CD14-positive monocyte (primary cell): ENCODE data around the gene SFRP5. TPM values are rescaled to one million over a fixed set of nuclear protein-coding genes. Genes with fewer than 3 reads are reported as not detected.

Experiments used
- DNase-seq, 3 donors: peaks; one replicate each; pipeline ENCODE4 v3.0.0-alpha.2; 2011 to 2022
- H2AFZ ChIP-seq: 2 replicates; pipeline ENCODE4 v1.6.0; 2012; ENCODE audit warnings: mild to moderate bottlenecking, low read depth, low read length, inconsistent platforms; ENCODE audit not compliant: insufficient read depth, poor library complexity, severe bottlenecking
- H3K27ac ChIP-seq, 2 donors: 1 replicate in 1 of 2; 2 replicates in 1 of 2; pipeline ENCODE4 v1.5.1; 2012 to 2013; ENCODE audit warnings: low read length in 2 of 2, control low read depth in 1 of 2, inconsistent platforms in 1 of 2, low read depth in 1 of 2, mild to moderate bottlenecking in 1 of 2
- H3K27me3 ChIP-seq, 2 donors: one replicate each; pipeline versions ENCODE4 v1.6.0 to v1.6.1; 2011 to 2013; ENCODE audit warnings: low read length in 2 of 2; ENCODE audit not compliant: control insufficient read depth in 2 of 2, insufficient read depth in 2 of 2
- H3K36me3 ChIP-seq, 2 donors: replicated peaks in 1 of 2; 1 replicate in 1 of 2; 2 replicates in 1 of 2; pipeline versions ENCODE4 v1.5.1 to v1.6.1; 2012 to 2013; ENCODE audit warnings: low read length in 2 of 2, control low read depth in 1 of 2, inconsistent platforms in 1 of 2, mild to moderate bottlenecking in 1 of 2; ENCODE audit not compliant: insufficient read depth in 2 of 2, control insufficient read depth in 1 of 2
- H3K4me1 ChIP-seq, 2 donors: 1 replicate in 1 of 2; 2 replicates in 1 of 2; pipeline versions ENCODE4 v1.5.1 to v1.6.1; 2012 to 2013; ENCODE audit warnings: low read length in 2 of 2, control low read depth in 1 of 2, inconsistent platforms in 1 of 2, mild to moderate bottlenecking in 1 of 2, moderate library complexity in 1 of 2; ENCODE audit not compliant: insufficient read depth in 2 of 2, control insufficient read depth in 1 of 2
- H3K4me2 ChIP-seq: replicated peaks from 2 replicates; pipeline ENCODE3; 2012; ENCODE audit warnings: low read length, moderate library complexity, mild to moderate bottlenecking; ENCODE audit not compliant: poor library complexity, severe bottlenecking; ENCODE audit errors: extremely low read depth
- H3K4me3 ChIP-seq, 3 experiments: fragments of 200-600 bp in 1 of 3; sonication (generic) in 1 of 3; replicated peaks in 1 of 3; 1 replicate in 2 of 3; 2 replicates in 1 of 3; pipeline ENCODE4 v1.5.1; 2011 to 2013; ENCODE audit warnings: low read length in 3 of 3, mild to moderate bottlenecking in 3 of 3, control low read depth in 2 of 3, low read depth in 2 of 3, inconsistent platforms in 1 of 3, moderate library complexity in 1 of 3
- H3K79me2 ChIP-seq: 2 replicates; pipeline ENCODE4 v1.6.0; 2012; ENCODE audit warnings: mild to moderate bottlenecking, control low read depth, inconsistent platforms, low read length, moderate library complexity; ENCODE audit not compliant: insufficient read depth
- H3K9ac ChIP-seq: 2 replicates; pipeline ENCODE4 v1.6.0; 2017; ENCODE audit warnings: low read length, mild to moderate bottlenecking; ENCODE audit not compliant: insufficient read depth, poor library complexity, severe bottlenecking
- H3K9me3 ChIP-seq, 2 donors: replicated peaks in 1 of 2; 1 replicate in 1 of 2; 2 replicates in 1 of 2; pipeline versions ENCODE4 v1.5.1 to v1.6.1; 2012 to 2013; ENCODE audit warnings: low read length in 2 of 2, control low read depth in 1 of 2; ENCODE audit not compliant: control insufficient read depth in 1 of 2, insufficient read depth in 1 of 2
- H4K20me1 ChIP-seq: 2 replicates; pipeline ENCODE4 v1.6.0; 2012; ENCODE audit warnings: mild to moderate bottlenecking, low read length, control low read depth, moderate library complexity; ENCODE audit not compliant: insufficient read depth
- H3K27ac Mint-ChIP-seq, 7 donors: one replicate each; pipeline ENCODE4 v1.8.0; 2020; ENCODE audit warnings: mild to moderate bottlenecking in 7 of 7, mixed read lengths in 7 of 7, moderate library complexity in 6 of 7, inconsistent platforms in 2 of 7
- H3K27me3 Mint-ChIP-seq, 3 donors: one replicate each; pipeline ENCODE4 v1.8.0; 2021 to 2022; ENCODE audit warnings: low read depth in 3 of 3, mild to moderate bottlenecking in 3 of 3, mixed read lengths in 3 of 3, moderate library complexity in 3 of 3, inconsistent platforms in 1 of 3
- H3K36me3 Mint-ChIP-seq, 2 donors: one replicate each; pipeline ENCODE4 v1.8.0; 2020; ENCODE audit warnings: mixed read lengths in 2 of 2, inconsistent platforms in 1 of 2, mild to moderate bottlenecking in 1 of 2
- H3K4me1 Mint-ChIP-seq: one replicate; pipeline ENCODE4 v1.8.0; 2020; ENCODE audit warnings: mild to moderate bottlenecking, mixed read lengths
- H3K4me3 Mint-ChIP-seq, 2 donors: one replicate each; pipeline ENCODE4 v1.8.0; 2020; ENCODE audit warnings: mild to moderate bottlenecking in 2 of 2, mixed read lengths in 2 of 2, moderate library complexity in 1 of 2
- H3K9me3 Mint-ChIP-seq, 7 donors: one replicate each; pipeline ENCODE4 v1.8.0; 2020 to 2022; ENCODE audit warnings: mixed read lengths in 7 of 7, mild to moderate bottlenecking in 6 of 7, moderate library complexity in 6 of 7, inconsistent platforms in 2 of 7
- WGBS: methylation state at CpG from one replicate; pipeline ENCODE4 v1.1.5; 2013; ENCODE audit warnings: missing lambda C conversion rate; ENCODE audit not compliant: insufficient coverage; 5-methylcytosine and 5-hydroxymethylcytosine counted together
- intact Hi-C, 2 donors: fragments of 100-400 bp; cut with micrococcal nuclease; formaldehyde crosslinking; loops; one replicate each; pipeline versions ENCODE4 v1.15.0 to v1.15.1; 2023
- polyA plus RNA-seq, 3 donors: library from polyadenylated mRNA; depleted of rRNA in 1 of 3; unstranded in 2 of 3; stranded (reverse) in 1 of 3; fragments of 300-500 nt in 2 of 3; fragments of >200 nt in 1 of 3; fragmentation: Illumina TruSeq in 2 of 3; gene quantifications; 1 replicate in 2 of 3; 2 replicates in 1 of 3; pipeline ENCODE4 v1.2.3, GENCODE V29; 2012 to 2021
- TF ChIP-seq, protein P1 (sequence below): fragments of 200-600 bp; IDR thresholded peaks from one replicate; pipeline ENCODE4 v1.8.0; 2022; ENCODE audit warnings: antibody characterized with exemption, mild to moderate bottlenecking

SFRP5 gene
- polyA plus RNA-seq, 3 donors, result not detected

DNA sequence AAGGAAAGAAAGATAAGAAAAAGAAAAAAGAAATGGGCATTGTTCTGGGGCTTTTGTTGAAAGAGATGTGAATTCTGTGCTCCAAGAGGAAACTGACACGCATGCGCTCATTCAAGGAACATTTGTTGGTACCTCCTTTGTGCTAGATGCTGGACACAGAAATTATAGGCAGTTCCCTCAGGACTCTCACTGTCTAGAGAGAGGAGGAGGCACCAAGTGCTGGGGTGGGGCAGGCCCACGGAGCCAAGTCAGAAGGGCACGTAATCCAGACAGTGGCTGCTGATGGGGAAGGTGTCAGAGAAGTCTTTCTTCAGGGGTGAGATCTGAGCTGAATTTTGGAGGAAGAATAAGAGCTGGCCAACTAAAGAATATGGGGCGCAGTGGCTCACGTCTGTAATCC is 37.8 kb downstream of the SFRP5 start:
- no peak overlapping the region for H3K4me3 Mint-ChIP-seq
- TF ChIP-seq, protein P1, sequence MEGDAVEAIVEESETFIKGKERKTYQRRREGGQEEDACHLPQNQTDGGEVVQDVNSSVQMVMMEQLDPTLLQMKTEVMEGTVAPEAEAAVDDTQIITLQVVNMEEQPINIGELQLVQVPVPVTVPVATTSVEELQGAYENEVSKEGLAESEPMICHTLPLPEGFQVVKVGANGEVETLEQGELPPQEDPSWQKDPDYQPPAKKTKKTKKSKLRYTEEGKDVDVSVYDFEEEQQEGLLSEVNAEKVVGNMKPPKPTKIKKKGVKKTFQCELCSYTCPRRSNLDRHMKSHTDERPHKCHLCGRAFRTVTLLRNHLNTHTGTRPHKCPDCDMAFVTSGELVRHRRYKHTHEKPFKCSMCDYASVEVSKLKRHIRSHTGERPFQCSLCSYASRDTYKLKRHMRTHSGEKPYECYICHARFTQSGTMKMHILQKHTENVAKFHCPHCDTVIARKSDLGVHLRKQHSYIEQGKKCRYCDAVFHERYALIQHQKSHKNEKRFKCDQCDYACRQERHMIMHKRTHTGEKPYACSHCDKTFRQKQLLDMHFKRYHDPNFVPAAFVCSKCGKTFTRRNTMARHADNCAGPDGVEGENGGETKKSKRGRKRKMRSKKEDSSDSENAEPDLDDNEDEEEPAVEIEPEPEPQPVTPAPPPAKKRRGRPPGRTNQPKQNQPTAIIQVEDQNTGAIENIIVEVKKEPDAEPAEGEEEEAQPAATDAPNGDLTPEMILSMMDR, result no peak
- Histone ChIP-seq H4K20me1 (peaks cover 7% of the 10 kb centered on the region), H3K9ac (no peak overlapping the region), H3K36me3 (peaks cover 0 to 4% of the 10 kb centered on the region in 2 donors), H3K9me3 (no peaks in the 10 kb centered on the region), H2AFZ (no peak overlapping the region), H3K4me1 (peaks cover 20 to 23% of the 10 kb centered on the region in 2 donors), H3K4me3 (no peak overlapping the region), H3K79me2 (peaks cover 19% of the 10 kb centered on the region), H3K27me3 (no peaks in the 10 kb centered on the region), H3K27ac (no peak overlapping the region), H3K4me2 (no peak overlapping the region)
- no peaks in the 10 kb centered on the region for H3K9me3 Mint-ChIP-seq
- H3K4me1 Mint-ChIP-seq, result peaks cover 26% of the 10 kb centered on the region
- H3K27me3 Mint-ChIP-seq, result peaks cover 0 to 3% (median 2%) of the 10 kb centered on the region in 3 donors
- H3K27ac Mint-ChIP-seq, result peak overlapping the region in 1 of 7 donors; percentile 34
- no peak for DNase-seq
- H3K36me3 Mint-ChIP-seq, result peaks cover 3 to 7% of the 10 kb centered on the region in 2 donors
- WGBS, result 90% methylated on average over 4 of the region's 6 CpGs
- intact Hi-C loops, result loop anchor here (5.0 to 10.0 kb wide), 2 partner anchors 57 to 159 kb away; partner anchors contain the start of gene ANKRD2 (in 1 of the 2)

DNA sequence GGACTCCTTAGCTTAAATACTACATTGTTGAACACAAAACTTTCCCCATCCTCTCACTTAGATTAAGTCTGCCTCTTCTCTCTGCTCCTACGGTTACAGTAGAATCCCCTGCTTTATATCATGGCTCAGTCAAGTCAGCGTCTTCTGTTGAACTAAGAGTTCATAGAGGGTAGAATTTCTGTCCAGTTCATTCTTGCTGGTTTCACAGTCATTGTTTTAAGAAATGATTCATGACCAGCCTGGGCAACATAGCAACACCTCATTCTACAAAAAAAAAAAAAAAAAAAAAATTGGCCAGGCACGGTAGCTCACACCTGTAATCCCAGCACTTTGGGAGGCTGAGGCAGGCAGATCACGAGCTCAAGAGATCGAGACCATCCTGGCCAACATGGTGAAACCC is 38.5 kb downstream of the SFRP5 start:
- H2AFZ ChIP-seq, result no peak overlapping the region
- no peak for DNase-seq
- no peaks in the 10 kb centered on the region for H3K36me3 ChIP-seq
- intact Hi-C loops, result loop anchor here (5.0 to 10.0 kb wide), 2 partner anchors 56 to 158 kb away; partner anchors contain the start of gene ANKRD2 (in 1 of the 2)
- Mint-ChIP-seq H3K9me3 (peaks cover 0 to 3% (median 0%) of the 10 kb centered on the region in 7 donors), H3K4me3 (no peak overlapping the region), H3K27ac (no peak overlapping the region), H3K27me3 (peaks cover 0 to 3% (median 2%) of the 10 kb centered on the region in 3 donors), H3K36me3 (peaks cover 2 to 4% of the 10 kb centered on the region in 2 donors), H3K4me1 (peaks cover 23% of the 10 kb centered on the region)
- TF ChIP-seq, protein P1, result no peak
- H3K4me1 ChIP-seq, result peaks cover 20 to 24% of the 10 kb centered on the region in 2 donors
- no peak overlapping the region for H3K4me2 ChIP-seq
- H3K9ac ChIP-seq, result no peak overlapping the region
- no peaks in the 10 kb centered on the region for H3K9me3 ChIP-seq
- H3K4me3 ChIP-seq, result no peak overlapping the region
- H3K27me3 ChIP-seq, result no peaks in the 10 kb centered on the region
- no CpG with 5 or more reads among the region's 5 CpGs for WGBS
- H3K79me2 ChIP-seq, result peaks cover 11% of the 10 kb centered on the region
- no peak overlapping the region for H3K27ac ChIP-seq
- peaks cover 5% of the 10 kb centered on the region for H4K20me1 ChIP-seq
